Measurements from ENCODE around the gene ERAP2. TPM values are rescaled to one million over a fixed set of nuclear protein-coding genes. Genes with fewer than 3 reads are reported as not detected.

The ERAP2 gene
- total RNA-seq, 4 donors from 2014 or later, result 50.3 to 82.8 (median 70.8) TPM

- TF ChIP-seq CTCF (IDR thresholded peaks at IDR 0.05), result no peak
- TF ChIP-seq POLR2A (IDR thresholded peaks at IDR 0.05), result no peak
- Histone ChIP-seq H3K9me3 (no peaks in the 10 kb centered on the region), H3K27me3 (no peaks in the 10 kb centered on the region), H3K4me3 (no peak overlapping the region), H3K27ac (no peak overlapping the region), H3K4me1 (peaks cover 0 to 9% (median 0%) of the 10 kb centered on the region in 4 donors), H3K36me3 (no peaks in the 10 kb centered on the region)
- DNase-seq, result no peak
Observed at GRCh38 chr5:96942911-96943310, 66.6 kb downstream of the ERAP2 start.

DNA sequence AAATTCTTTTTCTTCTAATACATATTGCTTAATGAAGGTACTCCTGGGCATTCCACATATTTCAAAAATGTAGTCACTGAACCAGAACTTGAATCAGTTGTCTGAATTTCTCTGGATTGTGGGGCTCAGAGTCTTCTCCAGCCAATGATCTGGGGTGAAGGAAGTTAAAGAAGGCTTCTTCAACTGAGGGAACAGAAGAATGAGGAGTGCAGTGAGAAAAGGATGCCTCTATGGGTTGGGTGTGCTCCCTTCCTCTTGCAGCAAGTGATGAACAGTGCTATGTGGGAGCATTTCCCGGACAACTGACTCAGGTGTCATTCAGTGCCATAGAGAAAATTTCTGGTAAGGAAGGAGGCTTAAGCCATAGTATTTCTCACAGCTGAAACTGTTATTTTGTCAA lies 67.5 kb downstream of the ERAP2 start:
- H3K36me3 ChIP-seq, result no peaks in the 10 kb centered on the region
- H3K4me3 ChIP-seq, result no peak overlapping the region
- no peak overlapping the region for H3K27ac ChIP-seq

DNA sequence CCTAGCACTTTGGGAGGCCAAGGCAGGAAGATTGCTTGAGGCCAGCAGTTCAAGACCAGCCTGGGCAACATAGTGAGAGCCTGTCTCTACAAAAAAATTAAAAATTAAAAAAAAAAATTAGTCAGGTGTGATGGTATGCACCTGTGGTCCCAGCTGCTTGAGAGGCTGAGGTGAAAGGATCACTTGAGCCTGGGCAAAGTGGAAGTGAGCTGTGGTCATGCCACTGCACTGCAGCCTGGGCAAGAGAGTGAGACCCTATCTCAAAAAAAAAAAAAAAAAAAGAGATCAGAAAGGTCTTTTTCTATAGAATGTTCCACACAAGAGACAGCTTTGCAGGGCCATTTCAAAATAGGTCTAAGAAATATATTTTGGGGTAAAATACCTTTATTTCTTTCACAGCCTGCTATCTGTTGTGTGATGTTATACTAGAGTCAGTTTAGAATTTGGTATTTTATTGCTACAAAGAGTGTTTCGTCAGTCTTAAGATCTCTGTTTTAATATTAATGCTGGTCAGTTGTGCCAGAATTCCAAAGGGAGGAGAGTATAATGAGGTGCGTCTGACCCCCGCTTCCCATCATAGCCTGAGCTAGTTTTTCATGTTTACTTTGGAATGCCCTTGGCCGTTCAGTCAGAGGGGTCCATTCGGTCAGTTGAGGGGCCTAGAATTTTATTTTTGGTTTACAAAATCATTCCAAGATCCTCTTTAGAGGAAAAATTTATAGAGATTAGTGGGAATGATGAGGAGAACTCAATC lies 69.0 kb downstream of the ERAP2 start:
- no peak overlapping the region for H3K27ac ChIP-seq
- H3K27me3 ChIP-seq, result no peaks in the 10 kb centered on the region
- no peak for TF ChIP-seq CTCF (IDR thresholded peaks at IDR 0.05)
- no peak for TF ChIP-seq POLR2A (IDR thresholded peaks at IDR 0.05)
- no peaks in the 10 kb centered on the region for H3K36me3 ChIP-seq
- H3K4me1 ChIP-seq, result no peaks in the 10 kb centered on the region
- no peaks in the 10 kb centered on the region for H3K9me3 ChIP-seq
- DNase-seq, result no peak
- no peak overlapping the region for H3K4me3 ChIP-seq

More for the DNA sequence above, 67.5 kb downstream of the ERAP2 start:
- no peak for DNase-seq
- peaks cover 0 to under 1% (median 0%) of the 10 kb centered on the region in 4 donors for H3K4me1 ChIP-seq
- H3K27me3 ChIP-seq, result no peaks in the 10 kb centered on the region
- TF ChIP-seq POLR2A (IDR thresholded peaks at IDR 0.05) (no peak), CTCF (IDR thresholded peaks at IDR 0.05) (no peak)
- no peaks in the 10 kb centered on the region for H3K9me3 ChIP-seq

DNA sequence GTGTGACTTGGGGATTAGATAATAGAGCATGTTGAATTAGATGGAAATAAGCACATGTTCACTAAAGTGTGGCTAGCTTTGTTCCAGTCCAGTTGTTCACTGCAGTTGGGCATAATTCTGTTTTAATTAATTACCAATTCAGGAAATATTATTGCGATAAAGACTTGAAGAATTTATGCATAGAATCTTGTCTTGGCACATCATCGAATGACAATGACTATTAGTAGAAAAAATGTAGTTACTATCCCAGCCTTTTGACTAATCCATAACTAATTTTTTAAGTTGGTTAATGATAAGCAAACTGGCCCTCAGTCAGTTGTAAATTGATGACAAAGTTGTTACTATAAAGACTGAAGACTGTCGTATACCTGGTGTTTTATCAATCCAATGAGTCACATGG lies 70.1 kb downstream of the ERAP2 start:
- no peak for DNase-seq
- no peaks in the 10 kb centered on the region for H3K9me3 ChIP-seq
- no peak overlapping the region for H3K4me3 ChIP-seq
- TF ChIP-seq CTCF (IDR thresholded peaks at IDR 0.05), result no peak
- no peak for TF ChIP-seq POLR2A (IDR thresholded peaks at IDR 0.05)
- no peaks in the 10 kb centered on the region for H3K27me3 ChIP-seq
- H3K4me1 ChIP-seq, result no peaks in the 10 kb centered on the region
- no peaks in the 10 kb centered on the region for H3K36me3 ChIP-seq
- H3K27ac ChIP-seq, result no peak overlapping the region

DNA sequence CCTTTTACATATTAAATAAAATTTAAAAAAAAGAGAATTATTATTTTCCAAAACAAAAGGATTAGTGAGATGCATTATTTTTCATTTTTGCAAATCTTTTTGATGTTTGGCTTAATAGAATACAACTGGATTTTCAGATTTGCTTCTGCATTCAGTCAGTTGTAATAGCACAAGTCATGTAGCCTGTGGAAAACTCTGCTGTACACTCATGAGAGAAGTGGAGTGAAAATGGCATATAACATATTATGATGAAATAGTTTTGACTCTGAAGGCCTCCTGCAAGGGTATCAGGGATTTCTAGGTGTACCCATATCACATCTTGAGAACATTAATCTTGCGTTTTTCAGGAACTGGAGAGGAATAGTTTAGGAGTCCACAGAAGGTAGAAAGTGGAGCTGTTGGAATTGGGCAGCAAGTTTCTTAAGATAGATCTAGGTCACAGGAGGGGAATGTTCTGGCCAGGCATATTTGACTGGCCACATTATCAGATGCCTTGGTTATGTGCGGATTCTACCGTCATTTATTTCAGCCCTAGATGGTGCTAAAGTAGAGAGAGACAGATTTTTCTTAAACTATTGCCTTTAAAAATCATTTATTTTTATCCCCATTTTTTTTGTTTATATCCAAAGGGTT lies 75.9 kb downstream of the ERAP2 start:
- Histone ChIP-seq H3K36me3 (no peaks in the 10 kb centered on the region), H3K4me3 (no peak overlapping the region), H3K27me3 (no peaks in the 10 kb centered on the region), H3K27ac (no peak overlapping the region), H3K4me1 (peaks cover 0 to 8% (median 2%) of the 10 kb centered on the region in 4 donors), H3K9me3 (no peaks in the 10 kb centered on the region)
- no peak for DNase-seq
- TF ChIP-seq POLR2A (IDR thresholded peaks at IDR 0.05), result no peak
- no peak for TF ChIP-seq CTCF (IDR thresholded peaks at IDR 0.05)
